PFSK-1 (cell line): Measurements from ENCODE around the gene PLXND1.

Experiments
- FOXP2 ChIP-seq: optimal IDR thresholded peaks from 2 replicates; pipeline ENCODE3; 2011; ENCODE audit warnings: borderline replicate concordance, control low read depth, inconsistent platforms; ENCODE audit not compliant: insufficient read depth; ENCODE audit errors: extremely low read length, extremely low read depth
- POLR2AphosphoS5 ChIP-seq: IDR thresholded peaks from 2 replicates; pipeline ENCODE4 v1.6.1; 2012; ENCODE audit warnings: low read depth, mild to moderate bottlenecking, control low read depth, low read length, moderate library complexity
- SIN3A ChIP-seq: IDR thresholded peaks from 2 replicates; pipeline ENCODE4 v1.6.1; 2012; ENCODE audit warnings: mild to moderate bottlenecking, low read length, moderate library complexity, borderline replicate concordance; ENCODE audit not compliant: insufficient read depth
- TAF1 ChIP-seq: IDR thresholded peaks from 2 replicates; pipeline ENCODE4 v1.6.1; 2012; ENCODE audit warnings: low read length, control low read depth, borderline replicate concordance; ENCODE audit not compliant: insufficient read depth
- TF ChIP-seq, protein P1 (sequence below), 2 experiments: IDR thresholded peaks; 2 replicates each; pipeline versions ENCODE4 v1.6.1 to v1.8.0; 2011 to 2012; ENCODE audit warnings: low read depth in 2 of 2, low read length in 2 of 2, control low read depth in 1 of 2, inconsistent platforms in 1 of 2, mild to moderate bottlenecking in 1 of 2, moderate library complexity in 1 of 2; ENCODE audit not compliant: insufficient read depth in 1 of 2

DNA sequence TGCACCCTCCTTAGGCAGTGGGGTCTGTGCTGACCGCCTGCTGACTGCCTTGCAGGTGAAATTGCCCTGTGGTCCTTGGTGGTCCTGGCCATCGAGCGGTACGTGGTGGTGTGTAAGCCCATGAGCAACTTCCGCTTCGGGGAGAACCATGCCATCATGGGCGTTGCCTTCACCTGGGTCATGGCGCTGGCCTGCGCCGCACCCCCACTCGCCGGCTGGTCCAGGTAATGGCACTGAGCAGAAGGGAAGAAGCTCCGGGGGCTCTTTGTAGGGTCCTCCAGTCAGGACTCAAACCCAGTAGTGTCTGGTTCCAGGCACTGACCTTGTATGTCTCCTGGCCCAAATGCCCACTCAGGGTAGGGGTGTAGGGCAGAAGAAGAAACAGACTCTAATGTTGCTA is 75.7 kb downstream of the PLXND1 start:
- TF ChIP-seq POLR2AphosphoS5 = no peak
- TF ChIP-seq, protein P1, sequence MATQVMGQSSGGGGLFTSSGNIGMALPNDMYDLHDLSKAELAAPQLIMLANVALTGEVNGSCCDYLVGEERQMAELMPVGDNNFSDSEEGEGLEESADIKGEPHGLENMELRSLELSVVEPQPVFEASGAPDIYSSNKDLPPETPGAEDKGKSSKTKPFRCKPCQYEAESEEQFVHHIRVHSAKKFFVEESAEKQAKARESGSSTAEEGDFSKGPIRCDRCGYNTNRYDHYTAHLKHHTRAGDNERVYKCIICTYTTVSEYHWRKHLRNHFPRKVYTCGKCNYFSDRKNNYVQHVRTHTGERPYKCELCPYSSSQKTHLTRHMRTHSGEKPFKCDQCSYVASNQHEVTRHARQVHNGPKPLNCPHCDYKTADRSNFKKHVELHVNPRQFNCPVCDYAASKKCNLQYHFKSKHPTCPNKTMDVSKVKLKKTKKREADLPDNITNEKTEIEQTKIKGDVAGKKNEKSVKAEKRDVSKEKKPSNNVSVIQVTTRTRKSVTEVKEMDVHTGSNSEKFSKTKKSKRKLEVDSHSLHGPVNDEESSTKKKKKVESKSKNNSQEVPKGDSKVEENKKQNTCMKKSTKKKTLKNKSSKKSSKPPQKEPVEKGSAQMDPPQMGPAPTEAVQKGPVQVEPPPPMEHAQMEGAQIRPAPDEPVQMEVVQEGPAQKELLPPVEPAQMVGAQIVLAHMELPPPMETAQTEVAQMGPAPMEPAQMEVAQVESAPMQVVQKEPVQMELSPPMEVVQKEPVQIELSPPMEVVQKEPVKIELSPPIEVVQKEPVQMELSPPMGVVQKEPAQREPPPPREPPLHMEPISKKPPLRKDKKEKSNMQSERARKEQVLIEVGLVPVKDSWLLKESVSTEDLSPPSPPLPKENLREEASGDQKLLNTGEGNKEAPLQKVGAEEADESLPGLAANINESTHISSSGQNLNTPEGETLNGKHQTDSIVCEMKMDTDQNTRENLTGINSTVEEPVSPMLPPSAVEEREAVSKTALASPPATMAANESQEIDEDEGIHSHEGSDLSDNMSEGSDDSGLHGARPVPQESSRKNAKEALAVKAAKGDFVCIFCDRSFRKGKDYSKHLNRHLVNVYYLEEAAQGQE (IDR thresholded peaks at IDR 0.05; ENCODE audit: insufficient read depth in 1 of 2, low read depth in 2 of 2, low read length in 2 of 2) = no peak
- no peak for TF ChIP-seq TAF1
- TF ChIP-seq FOXP2 = no peak
- TF ChIP-seq SIN3A = no peak
